ENCODE data around the gene VAV3. TPM values are rescaled to one million over a fixed set of nuclear protein-coding genes. Genes with fewer than 3 reads are reported as not detected.

The VAV3 gene
- total RNA-seq, 1 experiment from 2014 or later: 10.0 TPM

DNA sequence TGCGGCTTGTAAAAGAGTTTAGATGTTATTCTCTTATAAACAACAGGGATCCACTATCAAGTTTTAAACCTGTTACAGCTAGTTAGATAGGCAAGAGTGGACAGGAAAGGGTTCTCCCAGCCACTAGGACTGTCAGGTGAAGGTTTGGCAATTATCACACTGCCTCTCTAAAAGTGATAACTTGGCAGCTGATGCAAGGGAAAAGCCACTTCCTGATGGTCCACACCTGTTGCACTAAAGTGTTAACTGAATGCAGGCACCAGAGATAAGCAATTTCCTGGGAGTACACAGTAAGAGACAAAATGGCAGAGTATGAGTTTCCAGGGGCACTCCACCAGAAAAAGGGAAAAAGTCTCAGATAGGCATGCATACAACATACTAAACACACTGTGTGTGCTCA, 99.4 kb downstream of the VAV3 start (continued):
- TF ChIP-seq, protein P1, sequence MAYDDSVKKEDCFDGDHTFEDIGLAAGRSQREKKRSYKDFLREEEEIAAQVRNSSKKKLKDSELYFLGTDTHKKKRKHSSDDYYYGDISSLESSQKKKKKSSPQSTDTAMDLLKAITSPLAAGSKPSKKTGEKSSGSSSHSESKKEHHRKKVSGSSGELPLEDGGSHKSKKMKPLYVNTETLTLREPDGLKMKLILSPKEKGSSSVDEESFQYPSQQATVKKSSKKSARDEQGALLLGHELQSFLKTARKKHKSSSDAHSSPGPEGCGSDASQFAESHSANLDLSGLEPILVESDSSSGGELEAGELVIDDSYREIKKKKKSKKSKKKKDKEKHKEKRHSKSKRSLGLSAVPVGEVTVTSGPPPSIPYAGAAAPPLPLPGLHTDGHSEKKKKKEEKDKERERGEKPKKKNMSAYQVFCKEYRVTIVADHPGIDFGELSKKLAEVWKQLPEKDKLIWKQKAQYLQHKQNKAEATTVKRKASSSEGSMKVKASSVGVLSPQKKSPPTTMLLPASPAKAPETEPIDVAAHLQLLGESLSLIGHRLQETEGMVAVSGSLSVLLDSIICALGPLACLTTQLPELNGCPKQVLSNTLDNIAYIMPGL (CRISPR knock-in tag; IDR thresholded peaks at IDR 0.05): no peak
- TF ChIP-seq SP1 (CRISPR knock-in tag; conservative IDR thresholded peaks at IDR 0.05) (no peak), ZNF138 (CRISPR knock-in tag; conservative IDR thresholded peaks at IDR 0.05) (no peak), TEAD1 (CRISPR knock-in tag; IDR thresholded peaks at IDR 0.05) (no peak), NR3C1 (CRISPR knock-in tag; conservative IDR thresholded peaks at IDR 0.05; ENCODE audit: low read depth) (no peak), RELA (CRISPR knock-in tag; IDR thresholded peaks at IDR 0.05; ENCODE audit: borderline replicate concordance) (no peak), RORB (CRISPR knock-in tag; IDR thresholded peaks at IDR 0.05) (no peak), JAZF1 (CRISPR knock-in tag; IDR thresholded peaks at IDR 0.05) (no peak)
- TF ChIP-seq, protein P2, sequence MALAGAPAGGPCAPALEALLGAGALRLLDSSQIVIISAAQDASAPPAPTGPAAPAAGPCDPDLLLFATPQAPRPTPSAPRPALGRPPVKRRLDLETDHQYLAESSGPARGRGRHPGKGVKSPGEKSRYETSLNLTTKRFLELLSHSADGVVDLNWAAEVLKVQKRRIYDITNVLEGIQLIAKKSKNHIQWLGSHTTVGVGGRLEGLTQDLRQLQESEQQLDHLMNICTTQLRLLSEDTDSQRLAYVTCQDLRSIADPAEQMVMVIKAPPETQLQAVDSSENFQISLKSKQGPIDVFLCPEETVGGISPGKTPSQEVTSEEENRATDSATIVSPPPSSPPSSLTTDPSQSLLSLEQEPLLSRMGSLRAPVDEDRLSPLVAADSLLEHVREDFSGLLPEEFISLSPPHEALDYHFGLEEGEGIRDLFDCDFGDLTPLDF (CRISPR knock-in tag; IDR thresholded peaks at IDR 0.05): no peak
- TF ChIP-seq, protein P3, sequence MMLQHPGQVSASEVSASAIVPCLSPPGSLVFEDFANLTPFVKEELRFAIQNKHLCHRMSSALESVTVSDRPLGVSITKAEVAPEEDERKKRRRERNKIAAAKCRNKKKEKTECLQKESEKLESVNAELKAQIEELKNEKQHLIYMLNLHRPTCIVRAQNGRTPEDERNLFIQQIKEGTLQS (CRISPR knock-in tag; conservative IDR thresholded peaks at IDR 0.05): no peak

DNA sequence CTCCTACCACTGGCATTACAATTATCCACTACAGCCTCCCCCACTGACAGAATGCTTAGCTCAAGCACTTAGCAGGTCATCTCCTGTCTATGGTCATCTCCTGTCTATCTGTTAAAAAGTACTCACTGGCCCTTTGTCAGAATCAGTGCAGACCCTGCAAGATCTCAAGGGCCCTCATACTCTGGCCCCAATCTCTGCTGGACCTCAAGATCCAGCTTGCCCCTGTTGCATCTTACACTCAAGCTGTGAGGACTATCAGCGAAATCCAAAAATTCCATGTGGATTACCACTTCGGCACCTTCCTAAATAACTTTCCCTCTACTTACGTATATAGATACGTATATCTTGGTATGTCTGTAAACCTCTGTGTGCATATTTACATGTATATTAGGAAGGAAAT, 101.6 kb downstream of the VAV3 start:
- Mint-ChIP-seq H3K9me3 (peaks cover 20% of the 10 kb centered on the region), H3K4me1 (peaks cover 65% of the 10 kb centered on the region), H3K27ac (no peak overlapping the region), H3K36me3 (peaks cover 13% of the 10 kb centered on the region), H3K27me3 (ENCODE audit: low read depth) (no peaks in the 10 kb centered on the region; the same call in 1 of the 2 replicates), H3K4me3 (no peak overlapping the region)
- no peak for TF ChIP-seq ESRRA (CRISPR knock-in tag; IDR thresholded peaks at IDR 0.05; ENCODE audit: borderline replicate concordance)
- TF ChIP-seq, protein P4, sequence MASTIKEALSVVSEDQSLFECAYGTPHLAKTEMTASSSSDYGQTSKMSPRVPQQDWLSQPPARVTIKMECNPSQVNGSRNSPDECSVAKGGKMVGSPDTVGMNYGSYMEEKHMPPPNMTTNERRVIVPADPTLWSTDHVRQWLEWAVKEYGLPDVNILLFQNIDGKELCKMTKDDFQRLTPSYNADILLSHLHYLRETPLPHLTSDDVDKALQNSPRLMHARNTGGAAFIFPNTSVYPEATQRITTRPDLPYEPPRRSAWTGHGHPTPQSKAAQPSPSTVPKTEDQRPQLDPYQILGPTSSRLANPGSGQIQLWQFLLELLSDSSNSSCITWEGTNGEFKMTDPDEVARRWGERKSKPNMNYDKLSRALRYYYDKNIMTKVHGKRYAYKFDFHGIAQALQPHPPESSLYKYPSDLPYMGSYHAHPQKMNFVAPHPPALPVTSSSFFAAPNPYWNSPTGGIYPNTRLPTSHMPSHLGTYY (CRISPR knock-in tag; IDR thresholded peaks at IDR 0.05): no peak
- no peak for TF ChIP-seq ZNF232 (CRISPR knock-in tag; IDR thresholded peaks at IDR 0.05)
- TF ChIP-seq, protein P5, sequence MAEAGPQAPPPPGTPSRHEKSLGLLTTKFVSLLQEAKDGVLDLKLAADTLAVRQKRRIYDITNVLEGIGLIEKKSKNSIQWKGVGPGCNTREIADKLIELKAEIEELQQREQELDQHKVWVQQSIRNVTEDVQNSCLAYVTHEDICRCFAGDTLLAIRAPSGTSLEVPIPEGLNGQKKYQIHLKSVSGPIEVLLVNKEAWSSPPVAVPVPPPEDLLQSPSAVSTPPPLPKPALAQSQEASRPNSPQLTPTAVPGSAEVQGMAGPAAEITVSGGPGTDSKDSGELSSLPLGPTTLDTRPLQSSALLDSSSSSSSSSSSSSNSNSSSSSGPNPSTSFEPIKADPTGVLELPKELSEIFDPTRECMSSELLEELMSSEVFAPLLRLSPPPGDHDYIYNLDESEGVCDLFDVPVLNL (CRISPR knock-in tag; IDR thresholded peaks at IDR 0.05; ENCODE audit: borderline replicate concordance, low read depth): no peak
- no peak for TF ChIP-seq JUN (CRISPR knock-in tag; IDR thresholded peaks at IDR 0.05)
- no peak for TF ChIP-seq SMAD4 (CRISPR knock-in tag; IDR thresholded peaks at IDR 0.05)
- TF ChIP-seq, protein P6, sequence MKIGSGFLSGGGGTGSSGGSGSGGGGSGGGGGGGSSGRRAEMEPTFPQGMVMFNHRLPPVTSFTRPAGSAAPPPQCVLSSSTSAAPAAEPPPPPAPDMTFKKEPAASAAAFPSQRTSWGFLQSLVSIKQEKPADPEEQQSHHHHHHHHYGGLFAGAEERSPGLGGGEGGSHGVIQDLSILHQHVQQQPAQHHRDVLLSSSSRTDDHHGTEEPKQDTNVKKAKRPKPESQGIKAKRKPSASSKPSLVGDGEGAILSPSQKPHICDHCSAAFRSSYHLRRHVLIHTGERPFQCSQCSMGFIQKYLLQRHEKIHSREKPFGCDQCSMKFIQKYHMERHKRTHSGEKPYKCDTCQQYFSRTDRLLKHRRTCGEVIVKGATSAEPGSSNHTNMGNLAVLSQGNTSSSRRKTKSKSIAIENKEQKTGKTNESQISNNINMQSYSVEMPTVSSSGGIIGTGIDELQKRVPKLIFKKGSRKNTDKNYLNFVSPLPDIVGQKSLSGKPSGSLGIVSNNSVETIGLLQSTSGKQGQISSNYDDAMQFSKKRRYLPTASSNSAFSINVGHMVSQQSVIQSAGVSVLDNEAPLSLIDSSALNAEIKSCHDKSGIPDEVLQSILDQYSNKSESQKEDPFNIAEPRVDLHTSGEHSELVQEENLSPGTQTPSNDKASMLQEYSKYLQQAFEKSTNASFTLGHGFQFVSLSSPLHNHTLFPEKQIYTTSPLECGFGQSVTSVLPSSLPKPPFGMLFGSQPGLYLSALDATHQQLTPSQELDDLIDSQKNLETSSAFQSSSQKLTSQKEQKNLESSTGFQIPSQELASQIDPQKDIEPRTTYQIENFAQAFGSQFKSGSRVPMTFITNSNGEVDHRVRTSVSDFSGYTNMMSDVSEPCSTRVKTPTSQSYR (CRISPR knock-in tag; IDR thresholded peaks at IDR 0.05): no peak
- no peak for TF ChIP-seq GABPB1 (CRISPR knock-in tag; IDR thresholded peaks at IDR 0.05)
- TF ChIP-seq, protein P7, sequence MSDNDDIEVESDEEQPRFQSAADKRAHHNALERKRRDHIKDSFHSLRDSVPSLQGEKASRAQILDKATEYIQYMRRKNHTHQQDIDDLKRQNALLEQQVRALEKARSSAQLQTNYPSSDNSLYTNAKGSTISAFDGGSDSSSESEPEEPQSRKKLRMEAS (CRISPR knock-in tag; IDR thresholded peaks at IDR 0.05): no peak
- no peak for TF ChIP-seq ZNF396 (CRISPR knock-in tag; IDR thresholded peaks at IDR 0.05; ENCODE audit: borderline replicate concordance)
- TF ChIP-seq CBFB (CRISPR knock-in tag; IDR thresholded peaks at IDR 0.05; ENCODE audit: low read depth): no peak
- TF ChIP-seq ZNF219 (CRISPR knock-in tag; IDR thresholded peaks at IDR 0.05; ENCODE audit: borderline replicate concordance): no peak
- TF ChIP-seq, protein P8, sequence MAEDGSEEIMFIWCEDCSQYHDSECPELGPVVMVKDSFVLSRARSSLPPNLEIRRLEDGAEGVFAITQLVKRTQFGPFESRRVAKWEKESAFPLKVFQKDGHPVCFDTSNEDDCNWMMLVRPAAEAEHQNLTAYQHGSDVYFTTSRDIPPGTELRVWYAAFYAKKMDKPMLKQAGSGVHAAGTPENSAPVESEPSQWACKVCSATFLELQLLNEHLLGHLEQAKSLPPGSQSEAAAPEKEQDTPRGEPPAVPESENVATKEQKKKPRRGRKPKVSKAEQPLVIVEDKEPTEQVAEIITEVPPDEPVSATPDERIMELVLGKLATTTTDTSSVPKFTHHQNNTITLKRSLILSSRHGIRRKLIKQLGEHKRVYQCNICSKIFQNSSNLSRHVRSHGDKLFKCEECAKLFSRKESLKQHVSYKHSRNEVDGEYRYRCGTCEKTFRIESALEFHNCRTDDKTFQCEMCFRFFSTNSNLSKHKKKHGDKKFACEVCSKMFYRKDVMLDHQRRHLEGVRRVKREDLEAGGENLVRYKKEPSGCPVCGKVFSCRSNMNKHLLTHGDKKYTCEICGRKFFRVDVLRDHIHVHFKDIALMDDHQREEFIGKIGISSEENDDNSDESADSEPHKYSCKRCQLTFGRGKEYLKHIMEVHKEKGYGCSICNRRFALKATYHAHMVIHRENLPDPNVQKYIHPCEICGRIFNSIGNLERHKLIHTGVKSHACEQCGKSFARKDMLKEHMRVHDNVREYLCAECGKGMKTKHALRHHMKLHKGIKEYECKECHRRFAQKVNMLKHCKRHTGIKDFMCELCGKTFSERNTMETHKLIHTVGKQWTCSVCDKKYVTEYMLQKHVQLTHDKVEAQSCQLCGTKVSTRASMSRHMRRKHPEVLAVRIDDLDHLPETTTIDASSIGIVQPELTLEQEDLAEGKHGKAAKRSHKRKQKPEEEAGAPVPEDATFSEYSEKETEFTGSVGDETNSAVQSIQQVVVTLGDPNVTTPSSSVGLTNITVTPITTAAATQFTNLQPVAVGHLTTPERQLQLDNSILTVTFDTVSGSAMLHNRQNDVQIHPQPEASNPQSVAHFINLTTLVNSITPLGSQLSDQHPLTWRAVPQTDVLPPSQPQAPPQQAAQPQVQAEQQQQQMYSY (CRISPR knock-in tag; IDR thresholded peaks at IDR 0.05): no peak
- no peak for TF ChIP-seq TEAD1 (CRISPR knock-in tag; IDR thresholded peaks at IDR 0.05)
- no peak for ATAC-seq
- ChIA-PET POLR2A (no interaction called here), CTCF (interaction anchor here (1.5 kb wide), 1 partner anchor 12 kb away, joined by 4 read pairs; no protein-coding TSS in a partner anchor)
- no peak for DNase-seq (ENCODE audit: low spot score)

All from WTC11 (cell line).